Measurements from ENCODE around the gene IL17C.

DNA sequence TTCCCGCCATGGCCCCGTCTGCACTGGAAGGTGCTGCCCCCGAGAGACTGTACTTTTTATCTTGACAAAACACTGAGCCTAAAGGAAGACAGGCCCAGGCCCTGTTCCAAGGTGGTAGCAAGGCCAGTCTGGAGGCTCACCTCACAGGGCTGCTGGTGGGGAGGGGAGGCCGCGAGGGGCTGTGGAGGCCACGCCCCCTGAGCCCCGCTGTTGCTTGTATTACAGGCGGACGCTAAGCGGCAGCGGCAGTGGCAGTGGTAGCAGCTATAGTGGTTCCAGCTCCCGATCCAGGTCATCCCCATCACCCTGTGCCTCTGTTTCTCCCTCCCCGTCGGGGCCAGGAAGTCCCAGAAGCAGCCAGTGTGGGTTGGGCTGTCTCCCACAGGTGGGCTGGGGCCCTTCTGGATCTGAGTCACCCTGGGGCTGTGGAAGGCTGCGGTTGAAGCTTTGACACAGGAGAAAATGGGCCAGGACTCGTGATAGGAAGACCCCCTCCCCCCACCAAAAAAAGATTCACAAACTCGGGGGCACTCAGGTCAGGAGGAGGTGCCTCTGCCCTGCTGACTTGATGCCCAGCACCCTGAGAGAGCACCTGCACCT lies 13.3 kb upstream of the IL17C start:
- TF ChIP-seq NR1H2 (CRISPR knock-in tag; IDR thresholded peaks at IDR 0.05) (no peak), ATF3 (CRISPR knock-in tag; conservative IDR thresholded peaks at IDR 0.05) (no peak), CTCF (IDR thresholded peaks at IDR 0.05) (no peak), ZNF138 (CRISPR knock-in tag; conservative IDR thresholded peaks at IDR 0.05) (no peak)
